ENCODE measurements around the gene SRGAP3. TPM values are rescaled to one million over a fixed set of nuclear protein-coding genes. Genes with fewer than 3 reads are reported as not detected.

Gene SRGAP3
- total RNA-seq, 5 donors from 2014 or later (not counting 1 experiment from before 2014, with no cell fraction given) = 1.4 to 4.4 (median 2.8) TPM

GRCh38 chr3:9129365-9129764, 120.1 kb downstream of the SRGAP3 start:
- no peaks in the 10 kb centered on the region for H3K9me3 ChIP-seq
- DNase-seq = no peak
- Mint-ChIP-seq H3K36me3 (no peaks in the 10 kb centered on the region), H3K4me1 (peaks cover 0 to 2% (median 0%) of the 10 kb centered on the region in 3 donors), H3K4me3 (no peak overlapping the region), H3K9me3 (no peaks in the 10 kb centered on the region), H3K27ac (no peak overlapping the region), H3K27me3 (no peaks in the 10 kb centered on the region)
- WGBS (ENCODE audit: insufficient coverage) = no CpG with 5 or more reads among the region's 2 CpGs
- peaks cover 0 to 3% of the 10 kb centered on the region in 2 experiments for H3K27me3 ChIP-seq (replicated peaks in 1 of 2; ENCODE audit: control insufficient read depth in 2 of 2, extremely low read depth in 1 of 2, insufficient read depth in 2 of 2, low read length in 1 of 2)
- no peak for ATAC-seq (replicated peaks in 1 of 4)
- POLR2A ChIA-PET = no interaction called here
- no peaks in the 10 kb centered on the region for H3K36me3 ChIP-seq (ENCODE audit: control insufficient read depth in 2 of 2, extremely low read depth in 1 of 2, insufficient read depth in 1 of 2, low read length in 1 of 2)
- no peak overlapping the region for H3K4me3 ChIP-seq (ENCODE audit: control insufficient read depth in 1 of 2, extremely low read depth in 1 of 2, low read length in 1 of 2)
- peaks cover 0 to 2% of the 10 kb centered on the region in 2 experiments for H3K4me1 ChIP-seq (ENCODE audit: control insufficient read depth in 1 of 2, extremely low read depth in 1 of 2, insufficient read depth in 2 of 2, low read length in 2 of 2)
- no peak overlapping the region for H3K27ac ChIP-seq (ENCODE audit: low read length)
- CTCF ChIA-PET = no interaction called here

DNA sequence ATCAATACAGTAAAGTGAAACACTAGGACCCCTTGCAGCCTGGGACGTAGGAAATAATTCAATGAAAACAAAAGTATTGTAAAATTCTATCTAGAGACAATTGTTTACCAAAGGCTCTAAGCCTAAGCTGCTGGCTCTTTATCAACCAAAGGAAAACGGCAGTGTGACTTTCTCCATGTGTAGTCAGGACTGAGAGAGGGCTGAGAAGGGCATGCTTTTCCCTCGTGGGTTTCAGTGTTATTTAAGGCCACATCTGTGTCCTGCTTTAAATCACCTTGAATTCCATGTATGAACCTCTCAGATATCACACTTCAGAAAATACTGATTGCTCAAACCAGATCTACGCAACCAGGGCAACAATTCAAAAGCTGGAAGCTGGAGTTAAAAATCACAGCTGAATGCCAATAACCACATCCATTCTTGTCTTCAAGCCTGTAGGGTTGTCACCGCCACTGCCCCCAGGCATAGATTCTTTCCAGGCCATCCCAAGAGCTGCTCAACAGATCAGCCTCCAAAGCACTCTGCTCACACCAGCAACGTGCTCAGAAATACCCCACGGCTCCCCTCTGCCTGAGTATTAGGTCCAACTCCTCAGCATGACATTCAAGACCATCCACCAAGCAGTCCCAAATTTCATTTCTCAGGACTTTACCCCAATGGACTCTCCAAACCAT, 124.0 kb downstream of the SRGAP3 start:
- Histone ChIP-seq H3K36me3 (ENCODE audit: control insufficient read depth in 2 of 2, extremely low read depth in 1 of 2, insufficient read depth in 1 of 2, low read length in 1 of 2) (peaks cover 0 to 3% of the 10 kb centered on the region in 2 donors), H3K27me3 (replicated peaks in 1 of 2; ENCODE audit: control insufficient read depth in 2 of 2, extremely low read depth in 1 of 2, insufficient read depth in 2 of 2, low read length in 1 of 2) (no peaks in the 10 kb centered on the region), H3K9me3 (no peaks in the 10 kb centered on the region), H3K4me1 (ENCODE audit: control insufficient read depth in 1 of 2, extremely low read depth in 1 of 2, insufficient read depth in 2 of 2, low read length in 2 of 2) (peaks cover 0 to 2% of the 10 kb centered on the region in 2 experiments), H3K27ac (ENCODE audit: low read length) (no peak overlapping the region), H3K4me3 (ENCODE audit: control insufficient read depth in 1 of 2, extremely low read depth in 1 of 2, low read length in 1 of 2) (no peak overlapping the region)
- Mint-ChIP-seq H3K27ac (no peak overlapping the region), H3K9me3 (no peaks in the 10 kb centered on the region), H3K4me1 (peaks cover 0 to 2% (median 0%) of the 10 kb centered on the region in 3 donors), H3K4me3 (no peak overlapping the region), H3K36me3 (no peaks in the 10 kb centered on the region), H3K27me3 (no peaks in the 10 kb centered on the region)
- ATAC-seq (replicated peaks in 1 of 4) (no peak), DNase-seq (no peak)
- 79% methylated on average over 6 of the region's 7 CpGs for WGBS (ENCODE audit: insufficient coverage)
- POLR2A ChIA-PET = no interaction called here
- CTCF ChIA-PET = no interaction called here

GRCh38 chr3:9124730-9125129, 124.7 kb downstream of the SRGAP3 start:
- CTCF ChIA-PET = no interaction called here
- H3K4me3 Mint-ChIP-seq = no peak overlapping the region
- WGBS (ENCODE audit: insufficient coverage) = 83% methylated on average over 11 of the region's 15 CpGs
- POLR2A ChIA-PET = no interaction called here
- H3K36me3 Mint-ChIP-seq = no peaks in the 10 kb centered on the region
- no peaks in the 10 kb centered on the region for H3K27me3 Mint-ChIP-seq
- Histone ChIP-seq H3K4me1 (ENCODE audit: control insufficient read depth in 1 of 2, extremely low read depth in 1 of 2, insufficient read depth in 2 of 2, low read length in 2 of 2) (no peaks in the 10 kb centered on the region), H3K4me3 (ENCODE audit: control insufficient read depth in 1 of 2, extremely low read depth in 1 of 2, low read length in 1 of 2) (no peak overlapping the region), H3K27me3 (replicated peaks in 1 of 2; ENCODE audit: control insufficient read depth in 2 of 2, extremely low read depth in 1 of 2, insufficient read depth in 2 of 2, low read length in 1 of 2) (no peaks in the 10 kb centered on the region), H3K9me3 (no peaks in the 10 kb centered on the region), H3K27ac (ENCODE audit: low read length) (no peak overlapping the region), H3K36me3 (ENCODE audit: control insufficient read depth in 2 of 2, extremely low read depth in 1 of 2, insufficient read depth in 1 of 2, low read length in 1 of 2) (peaks cover 0 to 3% of the 10 kb centered on the region in 2 donors)
- H3K27ac Mint-ChIP-seq = no peak overlapping the region
- peaks cover 0 to 2% (median 0%) of the 10 kb centered on the region in 3 donors for H3K4me1 Mint-ChIP-seq
- no peak for DNase-seq
- no peak for ATAC-seq (replicated peaks in 1 of 4)
- no peaks in the 10 kb centered on the region for H3K9me3 Mint-ChIP-seq

DNA sequence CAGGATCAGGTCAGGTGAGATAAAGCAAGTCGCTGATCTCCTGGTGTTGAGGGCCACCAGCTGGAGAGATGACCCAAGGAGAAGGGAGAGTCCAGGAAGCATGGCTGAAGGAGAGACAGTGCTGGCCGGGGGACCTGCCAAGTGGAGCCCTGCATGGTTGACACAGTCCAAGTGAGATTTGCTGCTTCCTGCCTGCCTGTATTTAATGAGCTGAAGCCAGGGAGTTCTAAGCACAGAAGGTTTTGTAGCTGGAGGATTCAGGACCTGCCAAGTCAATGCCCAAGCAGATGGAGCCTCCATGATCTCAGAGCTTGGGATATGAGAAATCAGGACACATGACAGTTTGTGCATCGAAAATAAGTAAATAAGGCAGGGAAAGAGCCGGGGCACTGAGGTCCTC, 125.6 kb downstream of the SRGAP3 start:
- no peaks in the 10 kb centered on the region for H3K36me3 Mint-ChIP-seq
- H3K9me3 ChIP-seq = no peaks in the 10 kb centered on the region
- H3K36me3 ChIP-seq (ENCODE audit: control insufficient read depth in 2 of 2, extremely low read depth in 1 of 2, insufficient read depth in 1 of 2, low read length in 1 of 2) = peaks cover 0 to 3% of the 10 kb centered on the region in 2 donors
- ATAC-seq (replicated peaks in 1 of 4) (no peak), DNase-seq (no peak)
- H3K4me3 ChIP-seq (ENCODE audit: control insufficient read depth in 1 of 2, extremely low read depth in 1 of 2, low read length in 1 of 2) = no peak overlapping the region
- no peaks in the 10 kb centered on the region for H3K27me3 ChIP-seq (replicated peaks in 1 of 2; ENCODE audit: control insufficient read depth in 2 of 2, extremely low read depth in 1 of 2, insufficient read depth in 2 of 2, low read length in 1 of 2)
- no peaks in the 10 kb centered on the region for H3K27me3 Mint-ChIP-seq
- 93% methylated on average over 4 of the region's 4 CpGs for WGBS (ENCODE audit: insufficient coverage)
- ChIA-PET CTCF (no interaction called here), POLR2A (no interaction called here)
- no peak overlapping the region for H3K27ac Mint-ChIP-seq
- H3K27ac ChIP-seq (ENCODE audit: low read length) = no peak overlapping the region
- H3K4me3 Mint-ChIP-seq = no peak overlapping the region
- H3K4me1 Mint-ChIP-seq = no peaks in the 10 kb centered on the region
- no peaks in the 10 kb centered on the region for H3K9me3 Mint-ChIP-seq
- no peaks in the 10 kb centered on the region for H3K4me1 ChIP-seq (ENCODE audit: control insufficient read depth in 1 of 2, extremely low read depth in 1 of 2, insufficient read depth in 2 of 2, low read length in 2 of 2)

DNA sequence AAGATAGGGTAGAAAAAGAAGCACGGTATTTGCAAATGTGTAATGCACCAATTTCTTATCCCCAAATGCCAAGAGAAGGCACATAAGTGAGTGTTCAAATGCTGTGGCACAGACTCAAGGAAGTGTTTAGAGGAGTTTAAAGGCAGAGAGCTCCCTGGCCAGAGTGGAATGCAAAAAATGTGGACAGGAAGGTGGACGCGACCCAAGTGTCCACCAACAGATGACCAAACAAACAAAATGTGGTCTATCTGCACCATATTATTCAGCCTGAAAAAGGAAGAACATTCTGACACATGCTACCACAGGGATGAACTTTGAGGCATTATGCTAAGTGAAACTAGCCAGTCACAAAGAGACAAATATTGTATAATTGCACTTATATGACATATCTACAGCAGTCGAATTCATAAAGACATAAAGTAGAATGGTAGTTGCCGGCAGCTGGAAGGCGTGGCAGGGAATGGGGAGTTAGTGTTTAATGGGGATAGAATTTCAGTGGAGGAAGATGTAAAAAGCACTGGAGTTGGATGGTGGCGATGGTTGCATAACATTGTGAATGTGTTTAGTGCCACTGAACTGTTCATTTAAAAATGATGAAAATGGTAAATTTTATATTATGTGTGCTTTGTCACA, 126.6 kb downstream of the SRGAP3 start:
- ChIA-PET CTCF (interaction anchor here in 1 of 2 donors (0.7 kb wide), 1 partner anchor 1716 kb away, joined by 3 read pairs; no protein-coding TSS in a partner anchor), POLR2A (interaction anchor here in 1 of 2 donors (0.7 kb wide), 1 partner anchor 585 kb away, joined by 5 read pairs; no protein-coding TSS in a partner anchor)
- Mint-ChIP-seq H3K27me3 (no peaks in the 10 kb centered on the region), H3K36me3 (no peaks in the 10 kb centered on the region), H3K4me3 (no peak overlapping the region), H3K27ac (no peak overlapping the region), H3K9me3 (no peaks in the 10 kb centered on the region), H3K4me1 (no peaks in the 10 kb centered on the region)
- peaks cover 0 to 3% of the 10 kb centered on the region in 2 donors for H3K36me3 ChIP-seq (ENCODE audit: control insufficient read depth in 2 of 2, extremely low read depth in 1 of 2, insufficient read depth in 1 of 2, low read length in 1 of 2)
- no peaks in the 10 kb centered on the region for H3K27me3 ChIP-seq (replicated peaks in 1 of 2; ENCODE audit: control insufficient read depth in 2 of 2, extremely low read depth in 1 of 2, insufficient read depth in 2 of 2, low read length in 1 of 2)
- no peak overlapping the region for H3K4me3 ChIP-seq (ENCODE audit: control insufficient read depth in 1 of 2, extremely low read depth in 1 of 2, low read length in 1 of 2)
- no peak for ATAC-seq (replicated peaks in 1 of 4)
- no peaks in the 10 kb centered on the region for H3K4me1 ChIP-seq (ENCODE audit: control insufficient read depth in 1 of 2, extremely low read depth in 1 of 2, insufficient read depth in 2 of 2, low read length in 2 of 2)
- H3K27ac ChIP-seq (ENCODE audit: low read length) = no peak overlapping the region
- WGBS (ENCODE audit: insufficient coverage) = 100% methylated on average over 2 of the region's 7 CpGs
- no peak for DNase-seq
- no peaks in the 10 kb centered on the region for H3K9me3 ChIP-seq

- Mint-ChIP-seq H3K9me3 (no peaks in the 10 kb centered on the region), H3K27me3 (no peaks in the 10 kb centered on the region), H3K36me3 (no peaks in the 10 kb centered on the region), H3K27ac (no peak overlapping the region), H3K4me3 (no peak overlapping the region), H3K4me1 (no peaks in the 10 kb centered on the region)
- Histone ChIP-seq H3K4me3 (ENCODE audit: control insufficient read depth in 1 of 2, extremely low read depth in 1 of 2, low read length in 1 of 2) (no peak overlapping the region), H3K4me1 (ENCODE audit: control insufficient read depth in 1 of 2, extremely low read depth in 1 of 2, insufficient read depth in 2 of 2, low read length in 2 of 2) (no peaks in the 10 kb centered on the region), H3K27ac (ENCODE audit: low read length) (no peak overlapping the region), H3K9me3 (no peaks in the 10 kb centered on the region), H3K36me3 (ENCODE audit: control insufficient read depth in 2 of 2, extremely low read depth in 1 of 2, insufficient read depth in 1 of 2, low read length in 1 of 2) (peaks cover 0 to 3% of the 10 kb centered on the region in 2 donors), H3K27me3 (replicated peaks in 1 of 2; ENCODE audit: control insufficient read depth in 2 of 2, extremely low read depth in 1 of 2, insufficient read depth in 2 of 2, low read length in 1 of 2) (no peaks in the 10 kb centered on the region)
- WGBS (ENCODE audit: insufficient coverage) = 90% methylated on average over 3 of the region's 11 CpGs
- no peak for DNase-seq
- ChIA-PET POLR2A (no interaction called here), CTCF (no interaction called here)
- no peak for ATAC-seq (replicated peaks in 1 of 4)
Observed at GRCh38 chr3:9121366-9122001, 128.0 kb downstream of the SRGAP3 start.
